ENCODE results near the gene KCNJ3. TPM values are rescaled to one million over a fixed set of nuclear protein-coding genes. Genes with fewer than 3 reads are reported as not detected.

KCNJ3 gene
- total and polyA plus RNA-seq, 2 of the 13 experiments (the other 11 are each of a cell fraction or from before 2014, with no cell fraction given), result not detected

DNA sequence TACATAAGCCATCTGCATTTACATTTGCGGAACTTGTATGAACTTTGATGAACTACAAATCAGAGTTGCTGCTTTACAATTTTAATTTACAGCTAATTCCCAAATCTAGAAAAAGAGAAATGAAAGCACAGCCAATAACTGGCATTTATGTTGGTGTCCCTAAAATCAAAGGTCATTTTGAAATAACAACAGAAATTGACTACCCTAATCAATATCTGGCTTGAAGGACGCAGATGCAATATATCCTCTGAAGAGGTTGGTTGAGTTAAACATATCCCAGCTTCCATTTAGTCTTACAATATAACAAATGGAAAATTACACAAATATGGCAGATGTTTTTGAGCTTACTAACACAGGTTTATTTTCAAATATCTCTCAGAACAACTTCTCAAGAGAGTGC lies 177.5 kb downstream of the KCNJ3 start:
- Histone ChIP-seq H3K4me2 (ENCODE audit: low read depth, low read length) (no peak overlapping the region), H3K4me1 (ENCODE audit: insufficient read depth, low read length) (no peaks in the 10 kb centered on the region), H3K36me3 (replicated peaks in 1 of 2; ENCODE audit: control insufficient read depth in 1 of 2, insufficient read depth in 2 of 2, low read length in 2 of 2) (no peaks in the 10 kb centered on the region), H4K20me1 (ENCODE audit: insufficient read depth, low read length) (no peaks in the 10 kb centered on the region), H3K9ac (ENCODE audit: insufficient read depth, low read depth, low read length) (no peak overlapping the region), H3K79me2 (ENCODE audit: insufficient read depth, low read length) (no peaks in the 10 kb centered on the region), H2AFZ (ENCODE audit: low read length) (no peak overlapping the region), H3K4me3 (replicated peaks in 1 of 3; ENCODE audit: insufficient read depth in 1 of 3, low read depth in 2 of 3, low read length in 3 of 3) (no peak overlapping the region), H3K27ac (ENCODE audit: extremely low read length, insufficient read depth, low read length) (no peak overlapping the region), H3K9me3 (ENCODE audit: low read length) (no peaks in the 10 kb centered on the region), H3K27me3 (ENCODE audit: control insufficient read depth in 1 of 2, insufficient read depth in 2 of 2, low read length in 2 of 2) (no peaks in the 10 kb centered on the region)
- no TSS peak for BruUV-seq (replicated peaks)
- intact Hi-C loops (cut with micrococcal nuclease; ENCODE audit: unreplicated experiment), result no loop called here
- TF ChIP-seq ZIK1 (CRISPR knock-in tag; IDR thresholded peaks at IDR 0.05; ENCODE audit: borderline replicate concordance, low read depth) (no peak), ATF7 (IDR thresholded peaks at IDR 0.05) (no peak), ATF7 (CRISPR knock-in tag; IDR thresholded peaks at IDR 0.05) (no peak), ZNF549 (CRISPR knock-in tag; IDR thresholded peaks at IDR 0.05) (no peak), ZNF468 (CRISPR knock-in tag; IDR thresholded peaks at IDR 0.05) (no peak), ZNF256 (CRISPR knock-in tag; conservative IDR thresholded peaks at IDR 0.05) (no peak), IKZF4 (CRISPR knock-in tag; IDR thresholded peaks at IDR 0.05; ENCODE audit: borderline replicate concordance, low read depth, not compliant biosample characterization) (no peak), ZNF260 (CRISPR knock-in tag; IDR thresholded peaks at IDR 0.05; ENCODE audit: borderline replicate concordance, low read depth) (no peak), RAD51 (IDR thresholded peaks at IDR 0.05; ENCODE audit: borderline replicate concordance) (no peak)
- TF ChIP-seq, protein P1, sequence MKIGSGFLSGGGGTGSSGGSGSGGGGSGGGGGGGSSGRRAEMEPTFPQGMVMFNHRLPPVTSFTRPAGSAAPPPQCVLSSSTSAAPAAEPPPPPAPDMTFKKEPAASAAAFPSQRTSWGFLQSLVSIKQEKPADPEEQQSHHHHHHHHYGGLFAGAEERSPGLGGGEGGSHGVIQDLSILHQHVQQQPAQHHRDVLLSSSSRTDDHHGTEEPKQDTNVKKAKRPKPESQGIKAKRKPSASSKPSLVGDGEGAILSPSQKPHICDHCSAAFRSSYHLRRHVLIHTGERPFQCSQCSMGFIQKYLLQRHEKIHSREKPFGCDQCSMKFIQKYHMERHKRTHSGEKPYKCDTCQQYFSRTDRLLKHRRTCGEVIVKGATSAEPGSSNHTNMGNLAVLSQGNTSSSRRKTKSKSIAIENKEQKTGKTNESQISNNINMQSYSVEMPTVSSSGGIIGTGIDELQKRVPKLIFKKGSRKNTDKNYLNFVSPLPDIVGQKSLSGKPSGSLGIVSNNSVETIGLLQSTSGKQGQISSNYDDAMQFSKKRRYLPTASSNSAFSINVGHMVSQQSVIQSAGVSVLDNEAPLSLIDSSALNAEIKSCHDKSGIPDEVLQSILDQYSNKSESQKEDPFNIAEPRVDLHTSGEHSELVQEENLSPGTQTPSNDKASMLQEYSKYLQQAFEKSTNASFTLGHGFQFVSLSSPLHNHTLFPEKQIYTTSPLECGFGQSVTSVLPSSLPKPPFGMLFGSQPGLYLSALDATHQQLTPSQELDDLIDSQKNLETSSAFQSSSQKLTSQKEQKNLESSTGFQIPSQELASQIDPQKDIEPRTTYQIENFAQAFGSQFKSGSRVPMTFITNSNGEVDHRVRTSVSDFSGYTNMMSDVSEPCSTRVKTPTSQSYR (CRISPR knock-in tag; IDR thresholded peaks at IDR 0.05; ENCODE audit: borderline replicate concordance), result no peak
- 42% methylated on average over 2 of the region's 2 CpGs for WGBS (ENCODE audit: low lambda C conversion rate)
- ChIA-PET CTCF (ENCODE audit: low intra/inter-chr PET ratio, low total read pairs) (no interaction called here), POLR2A (no interaction called here)
- ATAC-seq, result no peak
- DNase-seq (ENCODE audit: low spot score), result no peak
- FAIRE-seq, result no peak
- in situ Hi-C loops (cut with HindIII; ENCODE audit: extremely low pct_ligation_motif_present, low pct_unique_long_range_greater_than_20kb), result no loop called here
